HEK293T (cell line): Measurements from ENCODE around the gene EFCAB6.

Source experiments
- CTCF ChIA-PET: fragments of 350-600 bp; formaldehyde crosslinking; extraction: SDS; loops from one replicate; lab custom pipeline; 2021; ENCODE audit warnings: antibody characterized with exemption, inconsistent platforms; lab: Yijun Ruan, JAX
- POLR2A ChIA-PET: fragments of 350-600 bp; formaldehyde crosslinking; extraction: SDS; loops from one replicate; lab custom pipeline; 2020; ENCODE audit warnings: antibody characterized with exemption, inconsistent platforms; lab: Yijun Ruan, JAX
- DNase-seq: peaks from one replicate; pipeline ENCODE4 v3.0.0; 2012; ENCODE audit warnings: mixed read lengths; ENCODE audit errors: extremely low spot score
- ARNT ChIP-seq: fragments of 450-650 bp; IDR thresholded peaks from 2 replicates; pipeline ENCODE4 v1.6.1; 2017; ENCODE audit warnings: mild to moderate bottlenecking
- BHLHE40 ChIP-seq: fragments of 450-650 bp; IDR thresholded peaks from 2 replicates; pipeline ENCODE4 v1.6.1; 2016; ENCODE audit warnings: mild to moderate bottlenecking, moderate library complexity, borderline replicate concordance
- CTBP1 ChIP-seq: fragments of 450-650 bp; IDR thresholded peaks from 2 replicates; pipeline ENCODE4 v1.6.1; 2016; ENCODE audit warnings: borderline replicate concordance
- ELF4 ChIP-seq: fragments of 450-650 bp; IDR thresholded peaks from 2 replicates; pipeline ENCODE4 v1.6.1; 2017; ENCODE audit warnings: antibody characterized with exemption
- FOXA1 ChIP-seq: fragments of 450-650 bp; IDR thresholded peaks from 2 replicates; pipeline ENCODE4 v1.6.1; 2016; ENCODE audit warnings: mild to moderate bottlenecking
- FOXK2 ChIP-seq: fragments of 450-650 bp; IDR thresholded peaks from 2 replicates; pipeline ENCODE4 v1.6.1; 2016; ENCODE audit warnings: mild to moderate bottlenecking
- FOXM1 ChIP-seq: fragments of 450-650 bp; IDR thresholded peaks from 2 replicates; pipeline ENCODE4 v1.6.1; 2017; ENCODE audit warnings: mild to moderate bottlenecking, borderline replicate concordance
- HDGF ChIP-seq: fragments of 450-650 bp; IDR thresholded peaks from 2 replicates; pipeline ENCODE4 v1.6.1; 2017; ENCODE audit warnings: antibody characterized with exemption, borderline replicate concordance
- L3MBTL2 ChIP-seq: fragments of 450-650 bp; conservative IDR thresholded peaks from 2 replicates; pipeline ENCODE4 v1.6.1; 2016; ENCODE audit warnings: mild to moderate bottlenecking
- LEF1 ChIP-seq: fragments of 450-650 bp; IDR thresholded peaks from 2 replicates; pipeline ENCODE4 v1.6.1; 2017; ENCODE audit warnings: mild to moderate bottlenecking, borderline replicate concordance
- NFRKB ChIP-seq: fragments of 450-650 bp; IDR thresholded peaks from 2 replicates; pipeline ENCODE4 v1.6.1; 2016; ENCODE audit warnings: mild to moderate bottlenecking, moderate library complexity
- SP1 ChIP-seq: fragments of 450-650 bp; IDR thresholded peaks from 2 replicates; pipeline ENCODE4 v1.6.1; 2017
- SUZ12 ChIP-seq: fragments of 450-650 bp; IDR thresholded peaks from 2 replicates; pipeline ENCODE4 v1.6.1; 2016; ENCODE audit warnings: mild to moderate bottlenecking
- TARDBP ChIP-seq: fragments of 450-650 bp; IDR thresholded peaks from 2 replicates; pipeline ENCODE4 v1.6.1; 2016
- ZNF384 ChIP-seq: fragments of 450-650 bp; IDR thresholded peaks from 2 replicates; pipeline ENCODE4 v1.6.1; 2016
- TF ChIP-seq, protein P1 (sequence below): fragments of 450-650 bp; IDR thresholded peaks from 2 replicates; pipeline ENCODE4 v1.6.1; 2016

Gene EFCAB6

DNA sequence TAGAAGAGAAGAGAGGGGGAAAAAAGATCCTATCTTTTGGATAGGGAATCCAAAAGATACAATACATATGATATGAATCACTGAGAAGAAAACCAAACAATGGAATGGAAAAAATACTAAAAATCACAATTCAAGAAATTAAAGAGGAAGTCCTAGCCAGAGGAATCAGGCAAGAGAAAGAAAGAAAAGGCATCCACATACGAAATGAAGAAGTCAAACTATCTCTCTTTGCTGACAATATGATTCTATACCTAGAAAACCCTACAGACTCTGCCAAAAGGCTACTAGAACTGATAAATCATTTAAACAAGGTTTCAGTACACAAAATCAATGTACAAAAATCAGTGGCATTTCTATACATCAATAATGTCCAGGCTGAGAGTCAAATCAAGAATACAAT lies 91.4 kb downstream of the EFCAB6 start:
- CTCF ChIA-PET: no interaction called here

DNA sequence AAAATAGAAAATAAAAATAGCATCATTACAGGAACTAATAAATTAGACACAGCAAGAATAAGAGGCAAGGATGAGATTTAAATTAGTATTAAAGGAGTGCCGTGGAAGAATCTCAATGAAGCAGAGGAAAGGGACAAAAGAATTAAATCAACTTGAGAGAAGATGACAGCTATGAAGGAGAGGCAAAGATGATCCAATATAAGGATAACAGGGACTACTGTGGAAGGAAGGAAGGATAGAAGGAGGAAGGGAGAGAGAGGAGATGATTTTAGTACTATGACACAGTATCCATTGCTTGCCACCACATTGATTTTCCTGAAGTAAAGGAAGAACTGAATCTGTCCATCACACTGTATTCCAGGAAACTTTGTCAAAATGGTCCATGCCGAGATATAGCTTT lies 98.0 kb downstream of the EFCAB6 start:
- no peak for TF ChIP-seq FOXK2
- TF ChIP-seq FOXA1: no peak
- no peak for TF ChIP-seq SUZ12
- no peak for TF ChIP-seq ELF4
- TF ChIP-seq HDGF: no peak
- no peak for TF ChIP-seq NFRKB
- TF ChIP-seq ZNF384: no peak
- TF ChIP-seq LEF1: no peak
- TF ChIP-seq FOXM1: no peak
- TF ChIP-seq ARNT: no peak
- TF ChIP-seq, protein P1, sequence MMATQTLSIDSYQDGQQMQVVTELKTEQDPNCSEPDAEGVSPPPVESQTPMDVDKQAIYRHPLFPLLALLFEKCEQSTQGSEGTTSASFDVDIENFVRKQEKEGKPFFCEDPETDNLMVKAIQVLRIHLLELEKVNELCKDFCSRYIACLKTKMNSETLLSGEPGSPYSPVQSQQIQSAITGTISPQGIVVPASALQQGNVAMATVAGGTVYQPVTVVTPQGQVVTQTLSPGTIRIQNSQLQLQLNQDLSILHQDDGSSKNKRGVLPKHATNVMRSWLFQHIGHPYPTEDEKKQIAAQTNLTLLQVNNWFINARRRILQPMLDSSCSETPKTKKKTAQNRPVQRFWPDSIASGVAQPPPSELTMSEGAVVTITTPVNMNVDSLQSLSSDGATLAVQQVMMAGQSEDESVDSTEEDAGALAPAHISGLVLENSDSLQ: no peak
- no peak for TF ChIP-seq CTBP1
- no peak for TF ChIP-seq BHLHE40
- no peak for TF ChIP-seq TARDBP
- TF ChIP-seq SP1: no peak
- no peak for TF ChIP-seq L3MBTL2
- ChIA-PET POLR2A (no interaction called here), CTCF (no interaction called here)
- no peak for DNase-seq

More for the DNA sequence above, 91.4 kb downstream of the EFCAB6 start:
- TF ChIP-seq HDGF: no peak
- no peak for TF ChIP-seq ZNF384
- no peak for TF ChIP-seq L3MBTL2
- no peak for TF ChIP-seq ARNT
- no peak for TF ChIP-seq NFRKB
- TF ChIP-seq TARDBP: no peak
- no peak for TF ChIP-seq FOXA1
- TF ChIP-seq, protein P1: no peak
- TF ChIP-seq SUZ12: no peak
- no peak for TF ChIP-seq FOXM1
- TF ChIP-seq BHLHE40: no peak
- TF ChIP-seq FOXK2: no peak
- TF ChIP-seq ELF4: no peak
- no peak for TF ChIP-seq CTBP1
- no peak for TF ChIP-seq SP1
- no peak for TF ChIP-seq LEF1
- POLR2A ChIA-PET: no interaction called here
- no peak for DNase-seq

GRCh38 chr22:43711681-43712080 lies 100.4 kb downstream of the EFCAB6 start:
- no peak for DNase-seq
- ChIA-PET POLR2A (no interaction called here), CTCF (interaction anchor here (0.7 kb wide), 1 partner anchor 8 kb away, joined by 3 read pairs; no protein-coding TSS in a partner anchor)
- TF ChIP-seq SUZ12 (no peak), BHLHE40 (no peak), FOXA1 (no peak), ELF4 (no peak), L3MBTL2 (no peak), ZNF384 (no peak), SP1 (no peak), FOXM1 (no peak), FOXK2 (no peak), ARNT (no peak), TARDBP (no peak), HDGF (no peak), CTBP1 (no peak), LEF1 (no peak), NFRKB (no peak)
- TF ChIP-seq, protein P1: no peak

GRCh38 chr22:43707648-43708047 lies 104.5 kb downstream of the EFCAB6 start:
- no peak for TF ChIP-seq SUZ12
- no peak for TF ChIP-seq FOXM1
- no peak for TF ChIP-seq FOXA1
- TF ChIP-seq CTBP1: no peak
- no peak for TF ChIP-seq NFRKB
- TF ChIP-seq FOXK2: no peak
- no peak for TF ChIP-seq BHLHE40
- no peak for TF ChIP-seq LEF1
- TF ChIP-seq HDGF: no peak
- no peak for TF ChIP-seq ARNT
- TF ChIP-seq TARDBP: no peak

GRCh38 chr22:43706571-43707328 lies 105.4 kb downstream of the EFCAB6 start:
- ChIA-PET CTCF (no interaction called here), POLR2A (no interaction called here)
- DNase-seq: no peak
- no peak for TF ChIP-seq CTBP1
- no peak for TF ChIP-seq FOXK2
- no peak for TF ChIP-seq SUZ12
- TF ChIP-seq, protein P1: no peak
- TF ChIP-seq ZNF384: no peak
- TF ChIP-seq BHLHE40: no peak
- no peak for TF ChIP-seq SP1
- TF ChIP-seq NFRKB: no peak

More at GRCh38 chr22:43707648-43708047, 104.5 kb downstream of the EFCAB6 start:
- POLR2A ChIA-PET: no interaction called here
- CTCF ChIA-PET: no interaction called here
- no peak for DNase-seq
